K562 (cell line): Measurements from ENCODE around the gene PPP1R14C. TPM values are rescaled to one million over a fixed set of nuclear protein-coding genes. Genes with fewer than 3 reads are reported as not detected.
A peak's percentile ranks its signal among the peaks of the same experiment; 100 is the strongest.

Source experiments
- BACH1 ChIP-seq: fragments of 200-800 bp; sonication (Bioruptor generic); IDR thresholded peaks from 2 replicates; pipeline ENCODE4 v1.6.1; 2016; ENCODE audit warnings: missing genetic modification characterization, missing compliant biosample characterization
- CTBP1 ChIP-seq: fragments of 450-650 bp; IDR thresholded peaks from 2 replicates; pipeline ENCODE4 v1.6.1; 2016; ENCODE audit warnings: borderline replicate concordance
- DNMT1 ChIP-seq: fragments of 450-650 bp; IDR thresholded peaks from 2 replicates; pipeline ENCODE4 v1.6.1; 2016; ENCODE audit warnings: antibody characterized with exemption, mild to moderate bottlenecking
- EGR1 ChIP-seq: fragments of 450-650 bp; conservative IDR thresholded peaks from 2 replicates; pipeline ENCODE4 v1.6.1; 2017; ENCODE audit warnings: mild to moderate bottlenecking
- FOXJ2 ChIP-seq: fragments of 200-800 bp; sonication (Bioruptor generic); IDR thresholded peaks from 2 replicates; pipeline ENCODE4 v1.6.1; 2016; ENCODE audit warnings: missing genetic modification characterization, missing compliant biosample characterization
- HIVEP1 ChIP-seq: fragments of 250-450 bp; sonication (Bioruptor Pico); IDR thresholded peaks from 2 replicates; pipeline ENCODE4 v1.4.0; 2020; ENCODE audit warnings: mild to moderate bottlenecking
- KLF6 ChIP-seq: fragments of 250-450 bp; sonication (Bioruptor Pico); IDR thresholded peaks from 2 replicates; pipeline ENCODE4 v1.4.0; 2020; ENCODE audit warnings: mild to moderate bottlenecking, moderate library complexity, borderline replicate concordance
- MAFF ChIP-seq: IDR thresholded peaks from 2 replicates; pipeline ENCODE4 v1.6.1; 2012; ENCODE audit warnings: low read length, improper control_type of control experiment
- MEF2D ChIP-seq: conservative IDR thresholded peaks from 2 replicates; pipeline ENCODE4 v1.6.1; 2016; ENCODE audit warnings: low read depth, missing genetic modification characterization, missing compliant biosample characterization
- NBN ChIP-seq: fragments of 450-650 bp; IDR thresholded peaks from 2 replicates; pipeline ENCODE4 v1.6.1; 2016; ENCODE audit warnings: low read depth, mild to moderate bottlenecking
- NCOR1 ChIP-seq: fragments of 450-650 bp; IDR thresholded peaks from 2 replicates; pipeline ENCODE4 v1.6.1; 2016; ENCODE audit warnings: mild to moderate bottlenecking, moderate library complexity
- NEUROD1 ChIP-seq: fragments of 150-350 bp; IDR thresholded peaks from 2 replicates; pipeline ENCODE4 v1.6.1; 2014; ENCODE audit warnings: borderline replicate concordance, low read length, low read depth; ENCODE audit not compliant: partially characterized antibody
- RBBP5 ChIP-seq: fragments of 200-600 bp; sonication (generic); IDR thresholded peaks from 2 replicates; pipeline ENCODE4 v1.6.1; 2012; ENCODE audit warnings: borderline replicate concordance, mild to moderate bottlenecking, low read length, control low read depth, inconsistent platforms; ENCODE audit not compliant: insufficient read depth, poor library complexity, severe bottlenecking
- SMAD3 ChIP-seq: fragments of 450-650 bp; formaldehyde crosslinking; conservative IDR thresholded peaks from 2 replicates; pipeline ENCODE4 v1.4.0; 2020; ENCODE audit warnings: mild to moderate bottlenecking
- SMAD4 ChIP-seq: fragments of 250-450 bp; sonication (Bioruptor Pico); conservative IDR thresholded peaks from 2 replicates; pipeline ENCODE4 v1.8.0; 2021; ENCODE audit warnings: inconsistent platforms, mild to moderate bottlenecking, moderate library complexity
- SOX6 ChIP-seq: fragments of 450-650 bp; IDR thresholded peaks from 2 replicates; pipeline ENCODE4 v1.6.1; 2014; ENCODE audit warnings: mild to moderate bottlenecking
- TAF15 ChIP-seq: fragments of 200-400 bp; formaldehyde crosslinking; IDR thresholded peaks from 2 replicates; pipeline ENCODE4 v1.6.1; 2017; ENCODE audit warnings: mild to moderate bottlenecking, low read depth, low read length, moderate library complexity
- TBL1XR1 ChIP-seq, 2 experiments: IDR thresholded peaks; 2 replicates each; pipeline ENCODE4 v1.6.1; 2012; ENCODE audit warnings: improper control_type of control experiment in 2 of 2, low read length in 2 of 2, mild to moderate bottlenecking in 1 of 2
- TEAD4 ChIP-seq, 2 experiments: sonication (generic) in 1 of 2; formaldehyde crosslinking in 1 of 2; IDR thresholded peaks; 2 replicates each; pipeline versions ENCODE4 v1.6.1 to v1.8.0; 2012 to 2022; ENCODE audit warnings: borderline replicate concordance in 1 of 2, inconsistent platforms in 1 of 2, low read length in 1 of 2, mild to moderate bottlenecking in 1 of 2, missing genetic modification reagents in 1 of 2
- ZC3H8 ChIP-seq: fragments of 450-650 bp; IDR thresholded peaks from 2 replicates; pipeline ENCODE4 v1.6.1; 2017
- ZNF197 ChIP-seq: fragments of 200-800 bp; sonication (Bioruptor generic); IDR thresholded peaks from 2 replicates; pipeline ENCODE4 v1.6.1; 2016; ENCODE audit warnings: low read depth, missing genetic modification characterization, missing compliant biosample characterization
- polyA plus RNA-seq, 8 experiments: library from polyadenylated mRNA; depleted of rRNA in 4 of 8; stranded (reverse) in 5 of 8; unstranded in 3 of 8; fragments of >200 nt; fragmentation: Nextera tagmentation in 2 of 8; fragmentation: Illumina TruSeq in 1 of 8; extraction: Ambion mirVana in 2 of 8; extraction: Trizol in 1 of 8; gene quantifications; 2 replicates each; pipeline versions ENCODE4 v1.2.1 to v1.2.3, GENCODE V29; 2011 to 2014; ENCODE audit warnings: inconsistent platforms in 1 of 8, missing spikeins in 1 of 8
- total RNA-seq, 7 experiments: library from RNA; depleted of rRNA in 6 of 7; stranded (reverse); fragments of >200 nt in 6 of 7; fragmentation: Illumina TruSeq in 2 of 7; extraction: Trizol in 2 of 7; gene quantifications; 2 replicates each; pipeline versions ENCODE4 v1.2.1 to v1.2.3, GENCODE V29; 2011 to 2021; ENCODE audit warnings: low replicate concordance in 1 of 7
- TF ChIP-seq, protein P1 (sequence below), 2 experiments: fragments of 450-650 bp; IDR thresholded peaks; 2 replicates each; pipeline ENCODE4 v1.6.1; 2018; ENCODE audit warnings: mild to moderate bottlenecking in 2 of 2, low read depth in 1 of 2; ENCODE audit not compliant: partially characterized antibody in 2 of 2
- TF ChIP-seq, protein P2 (sequence below): fragments of 250-450 bp; sonication (Bioruptor Pico); IDR thresholded peaks from 2 replicates; pipeline ENCODE4 v1.5.0; 2020; ENCODE audit warnings: mild to moderate bottlenecking

PPP1R14C gene
- total and polyA plus RNA-seq, 9 of the 15 experiments (the other 6 are each of a cell fraction or from before 2014, with no cell fraction given), result 4.5 to 16.6 (median 11.9) TPM

DNA sequence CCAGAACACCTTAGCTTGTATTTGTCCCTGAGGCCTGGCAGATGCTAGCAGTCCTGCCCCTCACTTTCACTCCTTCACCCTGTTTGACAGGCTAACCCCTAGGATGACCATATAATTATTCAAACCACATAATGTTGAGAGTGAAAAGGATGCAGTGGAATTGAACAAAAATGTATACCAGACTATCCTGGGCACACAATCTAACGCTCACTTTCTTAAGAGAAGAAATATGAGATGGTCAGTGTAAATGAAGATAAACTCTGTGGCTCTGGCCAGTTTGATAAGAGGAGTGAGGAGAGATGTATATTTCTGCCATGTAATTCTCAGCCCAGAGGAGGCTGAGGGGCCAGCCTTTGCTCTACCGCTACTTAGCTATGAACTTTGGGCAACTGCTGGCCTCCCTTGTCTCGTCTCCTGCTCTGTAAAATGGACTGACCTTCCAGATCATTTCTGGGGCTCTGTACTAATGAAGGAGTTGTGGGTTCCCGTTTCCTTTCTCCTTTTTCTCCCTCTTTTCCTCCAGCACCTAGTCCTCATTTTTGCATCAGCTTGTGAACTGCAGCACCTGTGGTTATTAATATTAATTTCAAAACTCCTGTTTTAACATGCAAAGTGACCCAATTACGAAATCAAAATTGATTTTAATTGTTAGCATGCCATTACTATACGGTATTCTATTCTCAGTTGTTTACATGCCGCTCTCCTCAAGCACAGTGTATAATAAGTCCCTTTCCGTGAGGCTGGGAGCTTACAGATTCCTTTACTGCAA is 133.5 kb downstream of the PPP1R14C start (continued):
- TF ChIP-seq, protein P1, sequence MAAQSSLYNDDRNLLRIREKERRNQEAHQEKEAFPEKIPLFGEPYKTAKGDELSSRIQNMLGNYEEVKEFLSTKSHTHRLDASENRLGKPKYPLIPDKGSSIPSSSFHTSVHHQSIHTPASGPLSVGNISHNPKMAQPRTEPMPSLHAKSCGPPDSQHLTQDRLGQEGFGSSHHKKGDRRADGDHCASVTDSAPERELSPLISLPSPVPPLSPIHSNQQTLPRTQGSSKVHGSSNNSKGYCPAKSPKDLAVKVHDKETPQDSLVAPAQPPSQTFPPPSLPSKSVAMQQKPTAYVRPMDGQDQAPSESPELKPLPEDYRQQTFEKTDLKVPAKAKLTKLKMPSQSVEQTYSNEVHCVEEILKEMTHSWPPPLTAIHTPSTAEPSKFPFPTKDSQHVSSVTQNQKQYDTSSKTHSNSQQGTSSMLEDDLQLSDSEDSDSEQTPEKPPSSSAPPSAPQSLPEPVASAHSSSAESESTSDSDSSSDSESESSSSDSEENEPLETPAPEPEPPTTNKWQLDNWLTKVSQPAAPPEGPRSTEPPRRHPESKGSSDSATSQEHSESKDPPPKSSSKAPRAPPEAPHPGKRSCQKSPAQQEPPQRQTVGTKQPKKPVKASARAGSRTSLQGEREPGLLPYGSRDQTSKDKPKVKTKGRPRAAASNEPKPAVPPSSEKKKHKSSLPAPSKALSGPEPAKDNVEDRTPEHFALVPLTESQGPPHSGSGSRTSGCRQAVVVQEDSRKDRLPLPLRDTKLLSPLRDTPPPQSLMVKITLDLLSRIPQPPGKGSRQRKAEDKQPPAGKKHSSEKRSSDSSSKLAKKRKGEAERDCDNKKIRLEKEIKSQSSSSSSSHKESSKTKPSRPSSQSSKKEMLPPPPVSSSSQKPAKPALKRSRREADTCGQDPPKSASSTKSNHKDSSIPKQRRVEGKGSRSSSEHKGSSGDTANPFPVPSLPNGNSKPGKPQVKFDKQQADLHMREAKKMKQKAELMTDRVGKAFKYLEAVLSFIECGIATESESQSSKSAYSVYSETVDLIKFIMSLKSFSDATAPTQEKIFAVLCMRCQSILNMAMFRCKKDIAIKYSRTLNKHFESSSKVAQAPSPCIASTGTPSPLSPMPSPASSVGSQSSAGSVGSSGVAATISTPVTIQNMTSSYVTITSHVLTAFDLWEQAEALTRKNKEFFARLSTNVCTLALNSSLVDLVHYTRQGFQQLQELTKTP (IDR thresholded peaks at IDR 0.05; ENCODE audit: low read depth in 1 of 2, partially characterized antibody in 2 of 2), result peak in 1 of 2 experiments; percentile 48
- TF ChIP-seq CTBP1, result 0 out of 2 replicates have a peak, but pooled peaks have one; percentile 20
- TF ChIP-seq TBL1XR1 (IDR thresholded peaks at IDR 0.05; ENCODE audit: low read length in 2 of 2), result peak in 1 of 2 experiments; percentile 81; a peak in 2 of 4 replicates
- TF ChIP-seq, protein P2, sequence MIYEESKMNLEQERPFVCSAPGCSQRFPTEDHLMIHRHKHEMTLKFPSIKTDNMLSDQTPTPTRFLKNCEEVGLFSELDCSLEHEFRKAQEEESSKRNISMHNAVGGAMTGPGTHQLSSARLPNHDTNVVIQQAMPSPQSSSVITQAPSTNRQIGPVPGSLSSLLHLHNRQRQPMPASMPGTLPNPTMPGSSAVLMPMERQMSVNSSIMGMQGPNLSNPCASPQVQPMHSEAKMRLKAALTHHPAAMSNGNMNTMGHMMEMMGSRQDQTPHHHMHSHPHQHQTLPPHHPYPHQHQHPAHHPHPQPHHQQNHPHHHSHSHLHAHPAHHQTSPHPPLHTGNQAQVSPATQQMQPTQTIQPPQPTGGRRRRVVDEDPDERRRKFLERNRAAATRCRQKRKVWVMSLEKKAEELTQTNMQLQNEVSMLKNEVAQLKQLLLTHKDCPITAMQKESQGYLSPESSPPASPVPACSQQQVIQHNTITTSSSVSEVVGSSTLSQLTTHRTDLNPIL (CRISPR knock-in tag), result no peak
- peak; percentile 90 for TF ChIP-seq TEAD4 (IDR thresholded peaks at IDR 0.05; ENCODE audit: low read length)
- TF ChIP-seq TEAD4 (CRISPR knock-in tag; IDR thresholded peaks at IDR 0.05; ENCODE audit: borderline replicate concordance), result no peak
- TF ChIP-seq KLF6 (CRISPR knock-in tag), result peak; percentile 35; the same call in 1 of the 2 replicates
- TF ChIP-seq MAFF, result peak; percentile 36; the same call in 1 of the 2 replicates
- no peak for TF ChIP-seq SMAD3
- peak; percentile 65; the same call in 1 of the 2 replicates for TF ChIP-seq DNMT1
- peak; percentile 35; the same call in 1 of the 2 replicates for TF ChIP-seq NBN
- peak; percentile 78 for TF ChIP-seq SOX6
- peak; percentile 84 for TF ChIP-seq NCOR1
- TF ChIP-seq EGR1, result peak; percentile 64
- peak; percentile 76; the same call in 1 of the 2 replicates for TF ChIP-seq FOXJ2
- TF ChIP-seq NEUROD1, result peak; percentile 57
- TF ChIP-seq MEF2D (tag), result peak; percentile 64; the same call in 1 of the 2 replicates
- peak; percentile 56; the same call in 1 of the 2 replicates for TF ChIP-seq SMAD4 (CRISPR knock-in tag)
- peak; percentile 69 for TF ChIP-seq RBBP5
- 0 out of 2 replicates have a peak, but pooled peaks have one; percentile 18 for TF ChIP-seq HIVEP1 (CRISPR knock-in tag)
- TF ChIP-seq BACH1 (tag), result peak; percentile 58; the same call in 1 of the 2 replicates
- TF ChIP-seq ZNF197 (CRISPR knock-in tag), result 0 out of 2 replicates have a peak, but pooled peaks have one; percentile 49
- TF ChIP-seq TAF15, result no peak
- no peak for TF ChIP-seq ZC3H8
